HAP-1 (cell line): ENCODE data around the gene ANKS1A.

Source experiments
- DNase-seq, 2 experiments: peaks; one replicate each; pipeline ENCODE4 v3.0.0-alpha.2; 2016 to 2020; ENCODE audit warnings: low spot score in 2 of 2
- H3K27me3 ChIP-seq: fragments of 250-450 bp; sonication (Bioruptor Pico); 2 replicates; pipeline ENCODE4 v1.5.1; 2020; ENCODE audit warnings: low read depth, mild to moderate bottlenecking, moderate library complexity
- H3K36me3 ChIP-seq: fragments of 250-450 bp; sonication (Bioruptor Pico); replicated peaks from 2 replicates; pipeline ENCODE4 v1.5.1; 2020; ENCODE audit warnings: mild to moderate bottlenecking
- H3K4me1 ChIP-seq: fragments of 250-450 bp; sonication (Bioruptor Pico); 2 replicates; pipeline ENCODE4 v1.5.1; 2020; ENCODE audit warnings: mild to moderate bottlenecking
- H3K4me3 ChIP-seq: fragments of 250-450 bp; sonication (Bioruptor Pico); 2 replicates; pipeline ENCODE4 v1.5.1; 2020; ENCODE audit warnings: mild to moderate bottlenecking, moderate library complexity
- H3K9me3 ChIP-seq: fragments of 250-450 bp; sonication (Bioruptor Pico); 2 replicates; pipeline ENCODE4 v1.5.1; 2020; ENCODE audit warnings: mild to moderate bottlenecking, moderate library complexity
- in situ Hi-C: fragments of 300-500 bp; cut with MboI; formaldehyde crosslinking; loops from 3 replicates; pipeline ENCODE4 v1.14.3; 2020; ENCODE audit warnings: low sequenced_read_pairs, inconsistent platforms, mixed read lengths

Gene ANKS1A

GRCh38 chr6:35064290-35064689 lies 175.2 kb downstream of the ANKS1A start:
- in situ Hi-C loops, result no loop called here
- H3K4me1 ChIP-seq, result peaks cover 10% of the 10 kb centered on the region
- H3K27me3 ChIP-seq, result no peaks in the 10 kb centered on the region
- peaks cover 4% of the 10 kb centered on the region for H3K36me3 ChIP-seq
- no peak for DNase-seq
- H3K4me3 ChIP-seq, result no peak overlapping the region
- no peaks in the 10 kb centered on the region for H3K9me3 ChIP-seq

GRCh38 chr6:35064757-35065440 lies 175.8 kb downstream of the ANKS1A start:
- in situ Hi-C loops, result no loop called here
- DNase-seq, result no peak
- peaks cover 10% of the 10 kb centered on the region for H3K4me1 ChIP-seq
- H3K4me3 ChIP-seq, result no peak overlapping the region
- peaks cover 4% of the 10 kb centered on the region for H3K36me3 ChIP-seq
- no peaks in the 10 kb centered on the region for H3K9me3 ChIP-seq
- no peaks in the 10 kb centered on the region for H3K27me3 ChIP-seq

- Histone ChIP-seq H3K4me3 (no peak overlapping the region), H3K9me3 (no peaks in the 10 kb centered on the region), H3K27me3 (no peaks in the 10 kb centered on the region), H3K4me1 (peaks cover 10% of the 10 kb centered on the region), H3K36me3 (peaks cover 4% of the 10 kb centered on the region)
- DNase-seq, result no peak
- in situ Hi-C loops, result no loop called here
Observed at GRCh38 chr6:35065441-35065800, 176.4 kb downstream of the ANKS1A start.

GRCh38 chr6:35065870-35066269 lies 176.8 kb downstream of the ANKS1A start:
- DNase-seq, result no peak
- Histone ChIP-seq H3K4me1 (peaks cover 10% of the 10 kb centered on the region), H3K4me3 (no peak overlapping the region), H3K9me3 (no peaks in the 10 kb centered on the region), H3K27me3 (no peaks in the 10 kb centered on the region), H3K36me3 (peaks cover 2% of the 10 kb centered on the region)
- in situ Hi-C loops, result no loop called here

GRCh38 chr6:35067234-35067633 lies 178.2 kb downstream of the ANKS1A start:
- Histone ChIP-seq H3K9me3 (no peaks in the 10 kb centered on the region), H3K27me3 (no peaks in the 10 kb centered on the region), H3K36me3 (no peaks in the 10 kb centered on the region), H3K4me1 (peaks cover 10% of the 10 kb centered on the region), H3K4me3 (no peak overlapping the region)
- in situ Hi-C loops, result no loop called here
- DNase-seq, result no peak

GRCh38 chr6:35068206-35068605 lies 179.2 kb downstream of the ANKS1A start:
- H3K36me3 ChIP-seq, result no peaks in the 10 kb centered on the region
- H3K27me3 ChIP-seq, result no peaks in the 10 kb centered on the region
- no peak overlapping the region for H3K4me3 ChIP-seq
- H3K9me3 ChIP-seq, result no peaks in the 10 kb centered on the region
- H3K4me1 ChIP-seq, result peaks cover 10% of the 10 kb centered on the region
- DNase-seq, result no peak
- in situ Hi-C loops, result no loop called here

GRCh38 chr6:35068644-35069043 lies 179.6 kb downstream of the ANKS1A start:
- in situ Hi-C loops, result no loop called here
- Histone ChIP-seq H3K36me3 (no peaks in the 10 kb centered on the region), H3K4me3 (no peak overlapping the region), H3K4me1 (peaks cover 10% of the 10 kb centered on the region), H3K27me3 (no peaks in the 10 kb centered on the region), H3K9me3 (no peaks in the 10 kb centered on the region)
- DNase-seq, result no peak

- no peak overlapping the region for H3K4me3 ChIP-seq
- in situ Hi-C loops, result no loop called here
- DNase-seq, result no peak
- no peaks in the 10 kb centered on the region for H3K36me3 ChIP-seq
- no peaks in the 10 kb centered on the region for H3K9me3 ChIP-seq
- H3K4me1 ChIP-seq, result peaks cover 10% of the 10 kb centered on the region
- no peaks in the 10 kb centered on the region for H3K27me3 ChIP-seq
Observed at GRCh38 chr6:35069262-35069661, 180.2 kb downstream of the ANKS1A start.

- Histone ChIP-seq H3K9me3 (no peaks in the 10 kb centered on the region), H3K4me1 (peaks cover 10% of the 10 kb centered on the region), H3K36me3 (no peaks in the 10 kb centered on the region), H3K4me3 (no peak overlapping the region), H3K27me3 (no peaks in the 10 kb centered on the region)
- no peak for DNase-seq
- in situ Hi-C loops, result no loop called here
Observed at GRCh38 chr6:35070111-35070510, 181.1 kb downstream of the ANKS1A start.

GRCh38 chr6:35071347-35071994 lies 182.4 kb downstream of the ANKS1A start:
- Histone ChIP-seq H3K27me3 (no peaks in the 10 kb centered on the region), H3K4me3 (no peak overlapping the region), H3K9me3 (no peaks in the 10 kb centered on the region), H3K4me1 (peaks cover 10% of the 10 kb centered on the region), H3K36me3 (no peaks in the 10 kb centered on the region)
- no peak for DNase-seq
- in situ Hi-C loops, result no loop called here

- Histone ChIP-seq H3K9me3 (no peaks in the 10 kb centered on the region), H3K4me3 (no peak overlapping the region), H3K4me1 (peaks cover 10% of the 10 kb centered on the region), H3K27me3 (no peaks in the 10 kb centered on the region), H3K36me3 (no peaks in the 10 kb centered on the region)
- in situ Hi-C loops, result no loop called here
- no peak for DNase-seq
Observed at GRCh38 chr6:35072051-35072697, 183.1 kb downstream of the ANKS1A start.

GRCh38 chr6:35072698-35073055 lies 183.6 kb downstream of the ANKS1A start:
- DNase-seq, result no peak
- H3K36me3 ChIP-seq, result no peaks in the 10 kb centered on the region
- no peaks in the 10 kb centered on the region for H3K27me3 ChIP-seq
- H3K4me1 ChIP-seq, result peaks cover 10% of the 10 kb centered on the region
- in situ Hi-C loops, result no loop called here
- H3K9me3 ChIP-seq, result no peaks in the 10 kb centered on the region
- H3K4me3 ChIP-seq, result no peak overlapping the region

- in situ Hi-C loops, result no loop called here
- no peak for DNase-seq
- Histone ChIP-seq H3K4me3 (no peak overlapping the region), H3K27me3 (no peaks in the 10 kb centered on the region), H3K36me3 (no peaks in the 10 kb centered on the region), H3K9me3 (no peaks in the 10 kb centered on the region), H3K4me1 (peaks cover 10% of the 10 kb centered on the region)
Observed at GRCh38 chr6:35073211-35073610, 184.2 kb downstream of the ANKS1A start.

GRCh38 chr6:35073766-35074471 lies 184.9 kb downstream of the ANKS1A start:
- Histone ChIP-seq H3K4me1 (peaks cover 4% of the 10 kb centered on the region), H3K27me3 (no peaks in the 10 kb centered on the region), H3K9me3 (no peaks in the 10 kb centered on the region), H3K4me3 (no peak overlapping the region), H3K36me3 (no peaks in the 10 kb centered on the region)
- in situ Hi-C loops, result no loop called here
- no peak for DNase-seq
